RWPE2 (cell line): ENCODE data around the gene CDK17.

Experiments used
- ATAC-seq: fragments of 200-7000 bp; cut with Tn5 transposase; 3 replicates; pipeline ENCODE4 v1.9.1; 2021; ENCODE audit warnings: low read depth
- DNase-seq: peaks from one replicate; pipeline ENCODE4 v3.0.0-alpha.2; 2020; ENCODE audit warnings: low spot score
- H3K27ac ChIP-seq: fragments of 450-650 bp; 2 replicates; pipeline ENCODE4 v1.5.1; 2017; ENCODE audit warnings: mild to moderate bottlenecking; ENCODE audit not compliant: poor library complexity, severe bottlenecking
- H3K27me3 ChIP-seq: fragments of 250-450 bp; sonication (Bioruptor Pico); 2 replicates; pipeline ENCODE4 v1.5.1; 2021; ENCODE audit warnings: mild to moderate bottlenecking, moderate library complexity; ENCODE audit not compliant: insufficient read depth, poor library complexity, severe bottlenecking
- H3K36me3 ChIP-seq: fragments of 250-450 bp; sonication (Bioruptor Pico); 2 replicates; pipeline ENCODE4 v1.5.1; 2020; ENCODE audit warnings: low read depth, mild to moderate bottlenecking, moderate library complexity
- H3K4me1 ChIP-seq: fragments of 250-450 bp; sonication (Bioruptor Pico); 2 replicates; pipeline ENCODE4 v1.5.1; 2021; ENCODE audit warnings: mild to moderate bottlenecking, moderate library complexity; ENCODE audit not compliant: insufficient read depth, poor library complexity, severe bottlenecking
- H3K4me3 ChIP-seq: fragments of 250-450 bp; sonication (Bioruptor Pico); 2 replicates; pipeline ENCODE4 v1.5.1; 2021; ENCODE audit warnings: mild to moderate bottlenecking, moderate library complexity; ENCODE audit not compliant: severe bottlenecking
- H3K9me3 ChIP-seq: fragments of 250-450 bp; sonication (Bioruptor Pico); 2 replicates; pipeline ENCODE4 v1.5.1; 2021; ENCODE audit warnings: mild to moderate bottlenecking, moderate library complexity; ENCODE audit not compliant: severe bottlenecking
- TF ChIP-seq, protein P1 (sequence below): fragments of 450-650 bp; IDR thresholded peaks from one replicate; pipeline ENCODE4 v1.5.1; 2017; ENCODE audit warnings: mild to moderate bottlenecking, moderate library complexity; ENCODE audit not compliant: poor library complexity, severe bottlenecking

Gene CDK17

DNA sequence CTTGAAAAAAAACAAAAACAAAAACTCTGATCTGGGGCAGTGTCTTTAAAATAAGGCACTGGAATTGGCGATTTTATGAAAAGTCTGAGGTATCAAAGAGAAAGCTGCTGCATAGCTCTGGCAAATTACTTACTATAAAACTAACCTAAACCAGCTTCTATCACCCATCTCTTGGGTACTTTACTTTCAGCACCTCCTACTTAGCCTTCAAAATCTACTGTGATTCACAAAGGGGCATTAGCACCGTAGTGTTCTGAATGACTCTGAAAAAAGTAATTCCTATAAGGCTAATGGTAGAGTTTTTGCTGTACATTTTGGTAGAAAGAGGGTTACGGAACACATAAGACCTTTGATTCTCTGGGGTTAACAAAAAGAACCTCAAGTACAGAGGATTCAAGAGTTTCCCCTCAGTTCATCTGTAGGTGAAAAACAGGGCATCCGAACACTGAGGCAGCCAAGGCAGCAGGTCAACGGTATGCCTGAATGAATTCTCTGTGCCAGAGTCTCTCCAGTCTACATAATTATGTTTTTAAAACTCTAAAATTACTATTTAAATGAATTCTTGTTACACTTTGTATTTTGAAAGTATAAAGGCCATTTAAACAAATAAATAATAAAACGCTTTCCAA lies 104.6 kb downstream of the CDK17 start:
- Histone ChIP-seq H3K4me3 (no peak overlapping the region), H3K27ac (no peak overlapping the region), H3K36me3 (peaks cover 85% of the 10 kb centered on the region), H3K4me1 (no peaks in the 10 kb centered on the region), H3K27me3 (no peaks in the 10 kb centered on the region), H3K9me3 (no peaks in the 10 kb centered on the region)
- TF ChIP-seq, protein P1, sequence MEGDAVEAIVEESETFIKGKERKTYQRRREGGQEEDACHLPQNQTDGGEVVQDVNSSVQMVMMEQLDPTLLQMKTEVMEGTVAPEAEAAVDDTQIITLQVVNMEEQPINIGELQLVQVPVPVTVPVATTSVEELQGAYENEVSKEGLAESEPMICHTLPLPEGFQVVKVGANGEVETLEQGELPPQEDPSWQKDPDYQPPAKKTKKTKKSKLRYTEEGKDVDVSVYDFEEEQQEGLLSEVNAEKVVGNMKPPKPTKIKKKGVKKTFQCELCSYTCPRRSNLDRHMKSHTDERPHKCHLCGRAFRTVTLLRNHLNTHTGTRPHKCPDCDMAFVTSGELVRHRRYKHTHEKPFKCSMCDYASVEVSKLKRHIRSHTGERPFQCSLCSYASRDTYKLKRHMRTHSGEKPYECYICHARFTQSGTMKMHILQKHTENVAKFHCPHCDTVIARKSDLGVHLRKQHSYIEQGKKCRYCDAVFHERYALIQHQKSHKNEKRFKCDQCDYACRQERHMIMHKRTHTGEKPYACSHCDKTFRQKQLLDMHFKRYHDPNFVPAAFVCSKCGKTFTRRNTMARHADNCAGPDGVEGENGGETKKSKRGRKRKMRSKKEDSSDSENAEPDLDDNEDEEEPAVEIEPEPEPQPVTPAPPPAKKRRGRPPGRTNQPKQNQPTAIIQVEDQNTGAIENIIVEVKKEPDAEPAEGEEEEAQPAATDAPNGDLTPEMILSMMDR, result no peak
- no peak for DNase-seq
- no peak for ATAC-seq

DNA sequence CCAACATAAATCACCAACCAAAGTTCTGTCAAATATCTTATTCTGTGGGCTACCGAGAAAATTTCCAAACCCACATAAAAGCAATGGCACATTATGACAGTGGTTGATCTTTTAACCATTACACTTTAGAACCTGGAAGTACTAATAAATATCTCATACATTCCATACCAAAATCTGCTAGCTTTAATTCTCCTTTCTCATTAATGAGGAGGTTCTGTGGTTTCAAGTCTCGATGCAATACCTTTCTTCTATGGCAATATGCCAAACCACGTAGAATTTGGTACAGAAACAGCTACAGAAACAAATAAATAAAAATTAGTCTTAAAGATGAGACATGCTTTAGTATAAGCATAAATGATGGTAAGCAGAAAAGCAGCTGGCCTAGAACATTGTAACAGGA lies 105.4 kb downstream of the CDK17 start:
- DNase-seq, result no peak
- no peak for ATAC-seq
- Histone ChIP-seq H3K36me3 (peaks cover 90% of the 10 kb centered on the region), H3K27me3 (no peaks in the 10 kb centered on the region), H3K4me1 (no peaks in the 10 kb centered on the region), H3K4me3 (no peak overlapping the region), H3K9me3 (no peaks in the 10 kb centered on the region), H3K27ac (no peak overlapping the region)
- TF ChIP-seq, protein P1, result no peak

DNA sequence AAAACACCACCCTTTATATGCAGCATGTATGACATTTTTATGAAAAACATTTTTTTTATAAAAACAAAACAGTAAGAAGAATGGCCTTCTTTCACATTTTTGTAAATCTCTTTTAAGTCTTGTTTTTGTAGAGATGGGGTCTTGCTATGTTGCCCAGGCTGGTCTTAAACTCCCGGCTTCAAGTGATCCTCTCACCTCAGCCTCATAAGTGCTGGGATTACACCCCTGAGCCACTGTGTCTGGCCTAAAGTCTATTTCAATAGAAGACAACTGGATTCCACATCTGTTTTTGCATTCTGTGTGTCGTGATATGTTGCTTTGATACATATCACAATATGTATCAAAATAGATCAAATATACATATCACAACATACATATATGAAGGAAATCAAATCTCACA lies 107.1 kb downstream of the CDK17 start:
- no peaks in the 10 kb centered on the region for H3K27me3 ChIP-seq
- no peak overlapping the region for H3K27ac ChIP-seq
- H3K36me3 ChIP-seq, result peaks cover 90% of the 10 kb centered on the region
- ATAC-seq, result no peak
- H3K9me3 ChIP-seq, result no peaks in the 10 kb centered on the region
- DNase-seq, result no peak
- TF ChIP-seq, protein P1, result no peak
- no peak overlapping the region for H3K4me3 ChIP-seq
- no peaks in the 10 kb centered on the region for H3K4me1 ChIP-seq

DNA sequence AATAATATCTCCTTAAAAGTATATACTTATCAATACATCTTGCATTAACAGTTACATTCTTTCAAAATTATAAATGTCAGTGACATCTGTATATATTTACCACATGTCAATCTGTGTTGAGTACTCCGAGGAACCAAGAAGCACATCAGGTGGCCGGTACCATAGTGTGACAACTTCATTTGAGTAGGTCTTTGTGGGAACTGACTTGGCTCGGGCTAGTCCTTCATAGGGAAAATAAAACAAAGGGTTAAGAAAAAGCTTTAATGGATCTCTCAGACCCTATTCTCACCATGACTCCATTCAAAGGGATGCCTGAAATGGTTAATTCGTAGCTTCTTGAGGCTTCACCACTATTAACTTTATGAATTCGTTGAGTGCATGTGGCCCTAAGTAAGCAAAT lies 111.2 kb downstream of the CDK17 start:
- H3K27ac ChIP-seq, result no peak overlapping the region
- DNase-seq (no peak), ATAC-seq (no peak)
- H3K9me3 ChIP-seq, result no peaks in the 10 kb centered on the region
- no peaks in the 10 kb centered on the region for H3K27me3 ChIP-seq
- H3K4me3 ChIP-seq, result no peak overlapping the region
- TF ChIP-seq, protein P1, result no peak
- peaks cover 89% of the 10 kb centered on the region for H3K36me3 ChIP-seq
- H3K4me1 ChIP-seq, result no peaks in the 10 kb centered on the region

DNA sequence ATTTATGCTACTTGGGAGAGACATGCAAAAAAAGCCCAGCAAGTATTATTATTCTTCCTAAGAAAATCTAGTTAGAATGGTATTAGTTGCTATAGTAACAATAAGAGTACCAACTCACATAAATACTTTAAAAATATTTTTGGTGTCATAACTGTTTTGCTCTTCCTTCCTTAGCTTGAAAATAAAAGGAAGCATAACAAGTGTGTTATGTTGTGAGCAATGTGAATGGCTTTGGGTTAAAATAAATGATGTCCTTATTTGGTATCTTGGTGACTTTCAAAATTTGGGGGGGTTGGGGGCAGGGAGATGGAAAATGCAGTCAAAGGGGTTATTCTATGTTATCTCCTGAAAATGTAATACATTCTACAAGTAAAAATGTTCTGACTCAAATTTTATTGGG lies 115.1 kb downstream of the CDK17 start:
- Histone ChIP-seq H3K4me1 (no peaks in the 10 kb centered on the region), H3K27me3 (no peaks in the 10 kb centered on the region), H3K9me3 (no peaks in the 10 kb centered on the region), H3K36me3 (peaks cover 95% of the 10 kb centered on the region), H3K4me3 (no peak overlapping the region), H3K27ac (no peak overlapping the region)
- ATAC-seq (no peak), DNase-seq (no peak)
- TF ChIP-seq, protein P1, result no peak
